GM19395 (cell line): ENCODE results near the gene BTNL8.
"Not testable (repeated sequence)": the region's sequence is repeated elsewhere in the genome, so short reads cannot be mapped to it uniquely, and the experiment has no call there.

Experiments
- ATAC-seq: cut with Tn5 transposase; IDR thresholded peaks from one replicate; pipeline ENCODE4 v1.9.1; 2021; ENCODE audit warnings: mild to moderate bottlenecking, moderate library complexity; ENCODE audit not compliant: unreplicated experiment

BTNL8 gene

DNA sequence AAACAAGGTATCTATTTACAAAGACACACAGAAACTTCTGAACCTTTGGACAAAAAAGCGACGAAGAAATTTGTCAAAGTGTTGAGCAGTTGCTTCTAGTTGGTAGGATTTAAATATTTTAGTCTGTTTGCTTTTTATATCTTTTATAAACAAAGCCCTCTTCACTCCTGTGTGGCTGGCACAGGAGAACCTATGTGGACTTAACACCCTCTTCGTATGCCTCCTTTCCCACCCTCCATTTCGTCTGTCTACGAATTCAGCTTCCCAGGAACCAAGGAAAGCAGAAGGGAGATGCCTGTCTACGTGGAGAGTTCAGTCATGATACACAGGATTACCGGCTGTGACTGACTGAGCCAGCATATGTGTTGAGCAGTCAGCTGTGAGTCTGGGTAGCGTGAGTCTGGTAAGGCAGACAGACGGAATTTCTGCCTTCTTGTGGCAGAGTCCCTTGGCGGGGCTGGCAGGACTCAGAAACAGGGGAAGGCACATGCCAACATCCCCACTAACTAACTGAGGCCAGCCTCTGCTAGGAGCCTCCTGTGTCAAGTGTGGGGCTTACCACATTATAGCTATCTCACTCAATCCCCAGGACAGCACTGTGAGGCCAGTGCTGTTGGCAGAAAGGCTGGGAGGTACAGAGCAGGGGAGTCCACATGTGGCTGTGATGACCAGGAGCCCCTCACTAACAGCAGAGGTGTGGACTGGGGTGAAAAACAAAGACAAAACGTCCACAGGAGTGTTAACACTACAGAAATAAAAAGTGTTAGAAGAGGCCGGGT, 24.0 kb upstream of the BTNL8 start:
- ATAC-seq = no peak

DNA sequence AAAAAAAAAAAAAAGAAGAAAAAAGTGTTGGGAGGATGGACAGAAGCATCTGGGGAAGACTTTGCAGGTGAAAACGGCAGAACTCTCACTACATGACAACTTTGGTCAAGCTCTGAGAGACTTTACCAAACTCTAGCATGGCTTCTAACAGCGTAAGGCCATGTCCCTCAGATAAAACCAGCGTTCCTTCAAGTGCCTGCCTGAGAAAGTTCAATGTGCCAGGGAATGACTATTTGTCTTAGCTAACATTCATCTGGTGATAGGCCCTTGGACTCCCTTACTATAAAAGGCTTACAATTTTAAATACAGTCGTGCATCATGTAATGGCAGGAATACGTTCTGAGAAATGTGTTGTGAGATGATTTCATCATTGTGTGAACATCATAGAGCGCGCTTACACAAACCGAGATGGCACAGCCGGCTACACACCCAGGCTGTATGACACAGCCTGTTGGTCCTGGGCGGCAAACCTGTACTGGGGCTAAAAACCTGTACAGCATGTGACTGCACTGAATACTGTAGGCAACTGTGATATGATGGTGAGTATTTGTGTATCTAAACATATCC, 23.0 kb upstream of the BTNL8 start:
- no peak for ATAC-seq

DNA sequence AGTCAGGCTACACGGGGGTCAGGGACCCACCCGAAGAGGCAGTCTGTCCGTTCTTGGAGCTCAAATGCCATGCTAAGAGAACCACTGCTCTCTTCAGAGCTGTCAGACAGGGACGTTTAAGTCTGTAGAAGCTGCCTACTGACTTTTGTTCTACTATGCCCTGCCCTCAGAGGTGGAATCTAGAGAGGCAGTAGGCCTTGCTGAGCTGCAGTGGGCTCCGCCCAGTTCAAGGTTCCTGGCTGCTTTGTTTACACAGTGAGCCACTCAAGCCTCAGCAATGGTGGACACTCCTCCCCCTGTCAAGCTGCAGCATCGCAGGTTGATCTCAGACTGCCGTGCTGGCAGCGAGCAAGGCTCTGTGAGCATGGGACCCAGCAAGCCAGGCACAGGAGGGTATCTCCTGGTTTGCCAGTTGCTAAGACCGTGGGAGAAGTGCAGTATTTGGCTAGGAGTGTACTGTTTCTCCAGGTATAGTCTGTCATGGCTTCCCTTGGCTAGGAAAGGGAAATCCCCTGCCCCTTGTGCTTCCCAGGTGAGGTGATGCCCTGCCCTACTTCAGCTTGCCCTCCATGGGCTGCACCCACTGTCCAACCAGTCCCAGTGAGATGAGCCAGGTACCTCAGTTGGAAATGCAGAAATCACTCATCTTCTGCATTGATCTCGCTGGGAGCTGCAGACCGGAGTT, 13.0 kb upstream of the BTNL8 start:
- not testable (repeated sequence) for ATAC-seq

- ATAC-seq = no peak
These were observed 9.6 kb upstream of the BTNL8 start for GRCh38 chr5:180889381-180889780.

DNA sequence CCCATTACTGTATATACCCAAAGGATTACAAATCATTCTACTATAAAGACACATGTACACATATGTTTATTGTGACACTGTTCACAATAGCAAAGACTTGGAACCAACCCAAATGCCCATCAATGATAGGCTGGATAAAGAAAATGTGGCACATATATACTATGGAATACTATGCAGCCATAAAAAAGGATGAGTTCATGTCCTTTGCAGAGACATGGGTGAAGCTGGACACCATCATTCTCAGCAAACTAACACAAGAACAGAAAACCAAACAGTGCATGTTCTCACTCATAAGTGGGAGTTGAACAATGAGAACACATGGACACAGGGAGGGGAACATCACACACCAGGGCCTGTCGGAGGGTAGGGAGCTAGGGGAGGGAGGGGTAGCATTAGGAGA, 3.6 kb upstream of the BTNL8 start:
- not testable (repeated sequence) for ATAC-seq

DNA sequence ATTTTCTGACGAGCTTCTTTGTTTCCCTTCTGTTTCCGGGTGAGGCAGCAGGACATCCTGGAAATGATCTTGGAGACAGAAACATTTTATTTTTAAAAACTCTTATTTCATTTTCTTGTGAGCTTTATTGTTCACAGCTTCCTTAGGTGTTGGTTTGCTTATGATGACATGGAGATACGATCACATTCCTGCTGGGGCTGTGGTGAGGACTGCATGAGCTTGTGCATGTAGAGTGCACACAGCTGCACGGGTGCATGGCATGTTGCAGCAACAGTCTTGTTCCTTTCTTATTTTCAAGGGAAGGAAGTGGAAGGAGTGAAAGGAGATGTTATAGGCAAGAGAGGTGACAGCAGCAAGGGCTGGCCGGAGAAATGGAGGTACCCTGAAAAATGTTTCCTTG, 1.2 kb downstream of the BTNL8 start:
- ATAC-seq = no peak

- no peak for ATAC-seq
These were observed 2.5 kb downstream of the BTNL8 start for GRCh38 chr5:180901319-180902009.

DNA sequence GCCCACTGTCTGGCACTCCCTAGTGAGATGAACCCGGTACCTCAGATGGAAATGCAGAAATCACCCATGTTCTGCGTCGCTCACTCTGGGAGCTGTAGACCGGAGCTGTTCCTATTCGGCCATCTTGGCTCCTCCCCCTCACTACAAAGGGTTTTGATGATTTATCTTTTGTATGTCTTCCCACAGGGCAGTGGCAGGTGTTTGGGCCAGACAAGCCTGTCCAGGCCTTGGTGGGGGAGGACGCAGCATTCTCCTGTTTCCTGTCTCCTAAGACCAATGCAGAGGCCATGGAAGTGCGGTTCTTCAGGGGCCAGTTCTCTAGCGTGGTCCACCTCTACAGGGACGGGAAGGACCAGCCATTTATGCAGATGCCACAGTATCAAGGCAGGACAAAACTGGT, 9.4 kb downstream of the BTNL8 start:
- ATAC-seq = no peak

- no peak for ATAC-seq
These were observed 10.2 kb downstream of the BTNL8 start for GRCh38 chr5:180908998-180909731.

DNA sequence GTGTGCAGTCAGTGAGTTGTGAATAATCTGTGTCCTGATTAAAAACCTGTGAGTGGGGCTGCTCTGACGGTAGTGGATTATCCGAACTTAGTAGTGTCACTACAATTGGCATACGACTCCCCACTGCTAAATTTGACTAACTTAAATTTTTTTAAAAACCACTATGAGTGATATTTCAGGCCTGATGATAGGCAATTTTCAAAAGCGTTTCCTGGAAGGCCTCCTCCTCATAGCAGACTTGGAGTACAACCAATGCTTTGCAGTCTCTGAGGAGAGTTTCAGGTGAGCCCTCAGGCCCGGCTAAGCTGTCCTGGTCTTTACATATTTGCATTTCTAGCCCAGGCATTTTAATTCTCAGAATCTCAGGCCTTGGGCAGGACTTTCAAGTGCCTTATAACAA, 10.8 kb downstream of the BTNL8 start:
- ATAC-seq = no peak

GRCh38 chr5:180910182-180910581, 11.2 kb downstream of the BTNL8 start:
- no peak for ATAC-seq

DNA sequence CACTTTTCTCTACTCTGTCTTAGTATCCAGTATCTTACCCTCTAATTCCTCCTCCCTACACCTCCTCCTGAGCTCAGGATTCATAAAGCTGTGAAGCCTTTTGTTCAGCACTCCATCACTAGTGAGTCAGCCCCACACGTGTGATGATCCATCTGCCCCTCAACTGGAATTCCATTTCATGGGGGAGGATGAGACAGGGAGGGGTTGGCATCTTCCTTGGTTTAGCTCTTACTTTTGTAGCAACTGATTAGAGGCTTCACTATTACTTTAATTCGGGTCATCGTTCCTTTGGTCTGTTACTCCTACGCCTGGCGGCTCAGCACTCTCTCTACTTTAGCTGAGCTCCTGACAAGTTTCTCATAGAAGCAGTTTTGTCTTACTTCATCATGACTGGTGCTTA, 11.8 kb downstream of the BTNL8 start:
- ATAC-seq = no peak

DNA sequence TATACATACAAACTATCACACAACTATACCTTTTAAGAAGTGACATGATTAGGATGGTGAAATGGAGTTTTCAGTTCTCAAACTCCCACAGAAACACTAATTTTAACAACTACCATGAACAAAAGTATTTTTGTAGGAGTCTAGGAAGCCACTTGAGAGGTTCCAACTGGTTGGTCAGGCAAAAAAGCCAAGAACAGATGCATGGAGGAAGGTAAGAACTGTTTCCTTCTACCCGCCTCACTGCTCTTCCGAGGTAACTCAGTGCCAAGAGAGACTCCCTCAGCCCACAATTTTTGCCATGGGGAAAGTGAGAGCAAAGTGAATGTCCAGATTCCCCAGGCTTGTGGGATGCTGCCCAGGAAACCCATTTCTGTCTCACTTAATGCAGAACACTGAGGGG, 15.7 kb downstream of the BTNL8 start:
- ATAC-seq = no peak

DNA sequence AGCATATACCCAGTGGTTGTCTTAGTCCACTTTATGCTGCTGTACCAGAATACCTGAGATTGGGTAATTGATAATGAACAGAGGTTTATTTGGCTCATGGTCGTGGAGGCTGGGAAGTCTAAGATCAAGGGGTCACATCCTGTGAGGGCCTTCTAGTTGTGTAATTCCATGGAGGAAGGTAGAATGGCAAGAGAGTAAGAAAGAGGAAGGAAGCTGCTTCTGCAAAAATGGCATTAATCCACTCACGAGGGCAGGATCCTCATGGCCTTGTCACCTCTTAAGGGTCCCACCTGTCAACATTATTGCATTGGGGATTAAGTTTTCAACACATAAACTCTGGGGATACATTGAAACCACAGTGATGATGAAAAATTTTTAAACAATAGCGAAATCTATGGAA, 17.0 kb downstream of the BTNL8 start:
- ATAC-seq = no peak

GRCh38 chr5:180918380-180918779, 19.4 kb downstream of the BTNL8 start:
- ATAC-seq = no peak

GRCh38 chr5:180920710-180921109, 21.8 kb downstream of the BTNL8 start:
- ATAC-seq = no peak

- no peak for ATAC-seq
These were observed 24.0 kb downstream of the BTNL8 start for GRCh38 chr5:180922932-180923331.

- no peak for ATAC-seq
These were observed 33.7 kb downstream of the BTNL8 start for GRCh38 chr5:180932660-180933059.

- no peak for ATAC-seq
These were observed 36.2 kb downstream of the BTNL8 start for GRCh38 chr5:180935203-180935602.

DNA sequence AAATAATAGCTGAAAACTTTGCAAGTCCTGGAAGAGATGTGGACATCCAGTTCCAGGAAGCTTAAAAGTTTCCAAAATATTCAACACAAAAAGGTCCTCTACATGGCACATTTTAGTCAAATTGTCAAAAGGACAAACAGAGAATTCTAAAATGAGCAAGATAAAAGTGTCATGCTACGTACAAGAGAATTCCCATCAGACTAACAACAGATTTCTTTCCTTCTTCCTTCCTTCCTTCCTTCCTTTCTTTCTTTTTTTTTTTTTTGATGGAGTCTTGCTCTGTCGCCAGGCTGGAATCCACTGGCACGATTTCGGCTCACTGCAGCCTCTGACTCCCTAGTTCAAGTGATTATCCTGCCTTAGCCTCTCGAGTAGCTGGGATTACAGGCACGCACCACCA, 39.3 kb downstream of the BTNL8 start:
- ATAC-seq = no peak
